ENCODE results near the gene TSBP1.

GRCh38 chr6:32393665-32394420, 22.1 kb upstream of the TSBP1 start:
- no peak for TF ChIP-seq CTCF (conservative IDR thresholded peaks at IDR 0.05; ENCODE audit: low read length)
- no peak for TF ChIP-seq EZH2phosphoT487 (IDR thresholded peaks at IDR 0.05; ENCODE audit: borderline replicate concordance, low read depth, low read length)
